Measurements from ENCODE around the gene TMPRSS15.

TMPRSS15 gene

GRCh38 chr21:18244671-18245463, 158.7 kb downstream of the TMPRSS15 start, which contains the start of gene CHODL:
Gene CHODL, plus strand, starts transcription at chr21:18244833. Its CDS starts 391 bp downstream, at chr21:18245224.
- DNase-seq (ENCODE audit: low read depth), result no peak

DNA sequence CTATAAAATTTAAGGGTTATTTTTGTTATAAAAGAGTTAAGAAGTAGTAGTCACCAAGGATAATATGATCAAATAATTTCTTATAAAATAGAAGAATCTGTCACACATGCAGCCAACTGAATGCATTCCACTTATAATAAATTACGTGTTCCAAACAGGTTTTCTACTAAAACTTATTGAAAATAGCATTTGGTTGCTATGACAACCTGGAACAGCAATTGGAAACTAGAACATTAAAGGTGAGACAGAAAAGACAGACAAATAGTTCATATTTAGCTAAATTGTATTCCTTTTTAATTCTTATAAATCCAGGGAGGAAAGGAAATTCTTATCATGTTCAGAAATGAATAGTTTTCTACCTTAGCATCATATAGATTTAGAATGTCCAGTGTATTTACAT, 168.0 kb downstream of the TMPRSS15 start:
- no peak for DNase-seq (ENCODE audit: low read depth)

DNA sequence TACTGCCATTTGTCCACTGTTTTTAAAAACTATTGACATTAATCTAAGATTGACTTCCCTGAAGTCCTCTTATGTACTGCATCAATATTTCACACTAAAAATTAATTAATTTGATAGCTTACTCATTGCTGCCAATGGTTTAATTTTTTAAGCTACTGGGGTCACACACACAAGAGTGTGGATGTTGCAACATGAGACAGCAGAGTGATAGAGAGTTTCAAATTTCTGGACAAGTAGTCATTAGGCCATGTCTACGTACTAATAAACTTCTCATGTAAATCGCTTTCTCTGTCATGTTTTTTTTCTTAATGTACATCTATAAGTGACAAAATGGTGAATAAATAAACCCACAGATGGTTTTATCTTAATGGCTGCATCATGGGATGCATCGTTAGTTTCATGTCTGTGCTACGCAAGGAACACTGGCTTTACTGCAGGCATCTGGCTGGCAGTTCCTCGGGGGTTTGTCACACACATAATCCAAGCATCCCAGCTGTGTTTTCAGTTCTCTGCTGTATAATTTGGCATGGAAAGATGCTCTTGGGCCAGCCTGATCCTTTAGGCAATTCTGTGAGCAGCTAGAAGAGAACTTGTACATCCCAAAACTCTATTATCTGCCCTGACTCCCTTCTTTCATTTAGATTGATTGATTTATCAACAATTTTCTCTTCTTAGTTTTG, 175.4 kb downstream of the TMPRSS15 start:
- DNase-seq (ENCODE audit: low read depth), result no peak

- no peak for DNase-seq (ENCODE audit: low read depth)
These were observed 181.2 kb downstream of the TMPRSS15 start for GRCh38 chr21:18222346-18222745.

DNA sequence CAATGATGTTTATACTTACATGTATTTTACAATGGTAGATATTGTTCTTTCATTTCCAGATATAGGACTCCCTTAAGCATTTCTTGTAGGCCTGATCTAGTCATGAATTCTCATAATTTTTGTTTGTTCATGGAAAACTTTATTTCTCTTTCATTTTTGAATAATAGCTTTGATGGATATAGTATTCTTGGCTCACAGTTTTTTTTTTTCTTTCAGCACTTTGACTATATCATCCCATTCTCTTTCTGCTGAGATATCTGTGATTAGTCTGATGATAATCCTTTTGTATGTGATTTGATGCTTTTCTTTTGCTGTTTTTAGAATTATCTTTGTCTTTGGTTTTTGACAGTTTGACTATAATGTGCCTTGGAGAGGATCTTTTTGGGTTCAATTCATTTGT, 183.1 kb downstream of the TMPRSS15 start:
- DNase-seq (ENCODE audit: low read depth), result no peak

All from stromal cell of bone marrow (primary cell).